ENCODE measurements around the gene CD160. TPM values are rescaled to one million over a fixed set of nuclear protein-coding genes. Genes with fewer than 3 reads are reported as not detected.
"Not testable (repeated sequence)": the region's sequence is repeated elsewhere in the genome, so short reads cannot be mapped to it uniquely, and the experiment has no call there.

CD160 gene
- total and polyA plus RNA-seq, 2 of the 4 experiments (the other 2 are of a cell fraction): not detected

DNA sequence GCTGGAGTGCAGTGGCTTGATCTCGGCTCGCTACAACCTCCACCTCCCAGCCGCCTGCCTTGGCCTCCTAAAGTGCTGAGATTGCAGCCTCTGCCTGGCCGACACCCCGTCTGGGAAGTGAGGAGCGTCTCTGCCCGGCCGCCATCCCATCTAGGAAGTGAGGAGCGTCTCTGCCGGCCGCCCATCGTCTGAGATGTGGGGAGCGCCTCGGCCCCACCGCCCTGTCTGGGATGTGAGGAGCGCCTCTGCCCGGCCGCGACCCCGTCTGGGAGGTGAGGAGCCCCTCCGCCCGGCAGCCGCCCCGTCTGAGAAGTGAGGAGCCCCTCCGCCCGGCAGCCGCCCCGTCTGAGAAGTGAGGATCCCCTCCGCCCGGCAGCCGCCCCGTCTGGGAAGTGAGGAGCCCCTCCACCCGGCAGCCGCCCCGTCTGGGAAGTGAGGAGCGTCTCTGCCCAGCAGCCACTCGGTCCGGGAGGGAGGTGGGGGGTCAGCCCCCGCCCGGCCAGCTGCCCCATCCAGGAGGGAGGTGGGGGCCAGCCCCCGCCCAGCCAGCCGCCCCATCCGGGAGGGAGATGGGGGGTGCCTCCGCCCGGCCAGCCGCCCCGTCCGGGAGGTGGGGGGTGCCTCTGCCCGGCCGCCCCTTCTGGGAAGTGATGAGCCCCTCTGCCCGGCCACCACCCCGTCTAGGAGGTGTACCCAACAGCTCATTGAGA is 45.1 kb downstream of the CD160 start:
- H2BK5ac ChIP-seq (ENCODE audit: low read depth, low read length, poor library complexity, severe bottlenecking); intact Hi-C loops (cut with micrococcal nuclease); H4K91ac ChIP-seq (ENCODE audit: insufficient read depth, low read depth, low read length); H4K8ac ChIP-seq (ENCODE audit: low read depth in 2 of 2, low read length in 2 of 2); H3K18ac ChIP-seq (ENCODE audit: low read depth, low read length); H3K4me2 ChIP-seq (ENCODE audit: low read depth, low read length); H3K14ac ChIP-seq (replicated peaks; ENCODE audit: low read depth, low read length); H3K9ac ChIP-seq (ENCODE audit: low read depth, low read length); H3K4me3 ChIP-seq (ENCODE audit: insufficient read depth, low read depth, low read length); H3K9me3 ChIP-seq (ENCODE audit: control insufficient read depth, insufficient read depth, low read length); H3K4me1 ChIP-seq (ENCODE audit: control insufficient read depth, insufficient read depth, low read length); POLR2A ChIA-PET (ENCODE audit: unreplicated experiment); ATAC-seq (ENCODE audit: low read depth); H2AK9ac ChIP-seq (replicated peaks; ENCODE audit: low read depth, low read length, poor library complexity); H3K27me3 ChIP-seq (ENCODE audit: control insufficient read depth, insufficient read depth, low read length); H3K4ac ChIP-seq (ENCODE audit: low read depth, low read length); H3K23ac ChIP-seq (ENCODE audit: low read depth, low read length); dilution Hi-C loops (cut with HindIII; ENCODE audit: low sequenced_read_pairs, unreplicated experiment); DNase-seq; H2AFZ ChIP-seq (replicated peaks; ENCODE audit: low read length, poor library complexity); H2BK15ac ChIP-seq (ENCODE audit: low read depth, low read length); H2AK5ac ChIP-seq (ENCODE audit: low read depth, low read length); H3K56ac ChIP-seq (ENCODE audit: extremely low read depth, insufficient read depth, low read length); H2BK120ac ChIP-seq (ENCODE audit: low read depth, low read length); H3K9me1 ChIP-seq (ENCODE audit: insufficient read depth, low read length); BruUV-seq (replicated peaks); H4K20me1 ChIP-seq (ENCODE audit: insufficient read depth, low read length); in situ Hi-C loops (cut with MboI; ENCODE audit: low sequenced_read_pairs); H4K5ac ChIP-seq (ENCODE audit: low read depth, low read length); H3K27ac ChIP-seq (ENCODE audit: insufficient read depth, low read length); H2BK20ac ChIP-seq (ENCODE audit: low read depth, low read length): not testable (repeated sequence)
- CTCF ChIA-PET: interaction anchor here (0.6 kb wide), 1 partner anchor 9 kb away, joined by 6 read pairs; no protein-coding TSS in a partner anchor
- H3K36me3 ChIP-seq (ENCODE audit: control insufficient read depth, insufficient read depth, low read length): peaks cover 11% of the 10 kb centered on the region
- peaks cover 13 to 30% of the 10 kb centered on the region in 2 experiments for H3K79me1 ChIP-seq (ENCODE audit: low read depth in 1 of 2, low read length in 2 of 2)
- 98% methylated on average over 22 of the region's 52 CpGs; no CpG with 5 or more reads in 1 of the 2 experiments for WGBS, 2 experiments (ENCODE audit: extremely low coverage in 2 of 2, insufficient read length in 1 of 2)

DNA sequence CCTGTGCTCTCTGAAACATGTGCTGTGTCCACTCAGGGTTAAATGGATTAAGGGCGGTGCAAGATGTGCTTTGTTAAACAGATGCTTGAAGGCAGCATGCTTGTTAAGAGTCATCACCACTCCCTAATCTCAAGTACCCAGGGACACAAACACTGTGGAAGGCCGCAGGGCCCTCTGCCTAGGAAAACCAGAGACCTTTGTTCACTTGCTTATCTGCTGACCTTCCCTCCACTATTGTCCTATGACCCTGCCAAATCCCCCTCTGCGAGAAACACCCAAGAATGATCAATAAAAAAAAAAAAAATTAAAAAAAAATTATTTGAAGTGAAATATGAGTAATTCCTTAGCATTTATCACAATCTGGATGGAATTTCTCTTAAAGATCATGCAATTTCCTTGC is 45.8 kb downstream of the CD160 start:
- H2AK9ac ChIP-seq (replicated peaks; ENCODE audit: low read depth, low read length, poor library complexity); DNase-seq; H3K4me2 ChIP-seq (ENCODE audit: low read depth, low read length); H4K8ac ChIP-seq (ENCODE audit: low read depth in 2 of 2, low read length in 2 of 2); H2BK120ac ChIP-seq (ENCODE audit: low read depth, low read length); H3K9ac ChIP-seq (ENCODE audit: low read depth, low read length); BruUV-seq (replicated peaks); H2AK5ac ChIP-seq (ENCODE audit: low read depth, low read length); H4K5ac ChIP-seq (ENCODE audit: low read depth, low read length); intact Hi-C loops (cut with micrococcal nuclease); H4K91ac ChIP-seq (ENCODE audit: insufficient read depth, low read depth, low read length); H3K27ac ChIP-seq (ENCODE audit: insufficient read depth, low read length); H3K4ac ChIP-seq (ENCODE audit: low read depth, low read length); H3K4me3 ChIP-seq (ENCODE audit: insufficient read depth, low read depth, low read length); H3K27me3 ChIP-seq (ENCODE audit: control insufficient read depth, insufficient read depth, low read length); H2BK15ac ChIP-seq (ENCODE audit: low read depth, low read length); ATAC-seq (ENCODE audit: low read depth); H3K18ac ChIP-seq (ENCODE audit: low read depth, low read length); H2AFZ ChIP-seq (replicated peaks; ENCODE audit: low read length, poor library complexity); H3K14ac ChIP-seq (replicated peaks; ENCODE audit: low read depth, low read length); H2BK5ac ChIP-seq (ENCODE audit: low read depth, low read length, poor library complexity, severe bottlenecking); H3K9me1 ChIP-seq (ENCODE audit: insufficient read depth, low read length); H4K20me1 ChIP-seq (ENCODE audit: insufficient read depth, low read length); POLR2A ChIA-PET (ENCODE audit: unreplicated experiment); H3K4me1 ChIP-seq (ENCODE audit: control insufficient read depth, insufficient read depth, low read length); in situ Hi-C loops (cut with MboI; ENCODE audit: low sequenced_read_pairs); H3K56ac ChIP-seq (ENCODE audit: extremely low read depth, insufficient read depth, low read length); H3K9me3 ChIP-seq (ENCODE audit: control insufficient read depth, insufficient read depth, low read length); H3K23ac ChIP-seq (ENCODE audit: low read depth, low read length); dilution Hi-C loops (cut with HindIII; ENCODE audit: low sequenced_read_pairs, unreplicated experiment); H2BK20ac ChIP-seq (ENCODE audit: low read depth, low read length): not testable (repeated sequence)
- no CpG with 5 or more reads among the region's 3 CpGs for WGBS, 2 experiments (ENCODE audit: extremely low coverage in 2 of 2, insufficient read length in 1 of 2)
- peaks cover 13 to 29% of the 10 kb centered on the region in 2 experiments; a peak in 3 of 4 replicates for H3K79me1 ChIP-seq (ENCODE audit: low read depth in 1 of 2, low read length in 2 of 2)
- CTCF ChIA-PET: interaction anchor here (0.6 kb wide), 1 partner anchor 9 kb away, joined by 6 read pairs; no protein-coding TSS in a partner anchor
- H3K36me3 ChIP-seq (ENCODE audit: control insufficient read depth, insufficient read depth, low read length): peaks cover 12% of the 10 kb centered on the region
